SJCRH30 (cell line): ENCODE results near the gene DDX17. TPM values are rescaled to one million over a fixed set of nuclear protein-coding genes. Genes with fewer than 3 reads are reported as not detected.
"Not testable (repeated sequence)": the region's sequence is repeated elsewhere in the genome, so short reads cannot be mapped to it uniquely, and the experiment has no call there.

Source experiments
- DNase-seq, 2 experiments: peaks; one replicate each; pipeline ENCODE4 v3.0.0-alpha.2; 2015 to 2020
- H3K27ac ChIP-seq: fragments of 250-450 bp; sonication (Bioruptor Pico); 2 replicates; pipeline ENCODE4 v1.5.1; 2020; ENCODE audit warnings: mild to moderate bottlenecking, moderate library complexity
- H3K27me3 ChIP-seq: fragments of 250-450 bp; sonication (Bioruptor Pico); 2 replicates; pipeline ENCODE4 v1.5.1; 2020; ENCODE audit warnings: mild to moderate bottlenecking, moderate library complexity
- H3K36me3 ChIP-seq: fragments of 250-450 bp; sonication (Bioruptor Pico); 2 replicates; pipeline ENCODE4 v1.5.1; 2020; ENCODE audit warnings: mild to moderate bottlenecking, moderate library complexity
- H3K4me1 ChIP-seq: fragments of 250-450 bp; sonication (Bioruptor Pico); 2 replicates; pipeline ENCODE4 v1.5.1; 2020; ENCODE audit warnings: mild to moderate bottlenecking, moderate library complexity
- H3K4me3 ChIP-seq: fragments of 250-450 bp; sonication (Bioruptor Pico); 2 replicates; pipeline ENCODE4 v1.5.1; 2020; ENCODE audit warnings: mild to moderate bottlenecking, moderate library complexity
- H3K9me3 ChIP-seq: fragments of 250-450 bp; sonication (Bioruptor Pico); replicated peaks from 2 replicates; pipeline ENCODE4 v1.5.1; 2020; ENCODE audit warnings: mild to moderate bottlenecking, moderate library complexity
- total RNA-seq: library from RNA; depleted of rRNA; stranded (reverse); fragments of >200 nt; shearing (Covaris generic); gene quantifications from 2 replicates; pipeline ENCODE4 v1.2.3, GENCODE V29; 2014

Gene DDX17
- total RNA-seq, 1 experiment from 2014 or later: 356 TPM

- H3K27ac ChIP-seq: no peak overlapping the region
- no peaks in the 10 kb centered on the region for H3K4me1 ChIP-seq
- no peaks in the 10 kb centered on the region for H3K9me3 ChIP-seq
- DNase-seq: no peak
- no peaks in the 10 kb centered on the region for H3K27me3 ChIP-seq
- H3K36me3 ChIP-seq: peaks cover 67% of the 10 kb centered on the region
- H3K4me3 ChIP-seq: no peak overlapping the region
These were observed 23.3 kb downstream of the DDX17 start for GRCh38 chr22:38482662-38483308.

DNA sequence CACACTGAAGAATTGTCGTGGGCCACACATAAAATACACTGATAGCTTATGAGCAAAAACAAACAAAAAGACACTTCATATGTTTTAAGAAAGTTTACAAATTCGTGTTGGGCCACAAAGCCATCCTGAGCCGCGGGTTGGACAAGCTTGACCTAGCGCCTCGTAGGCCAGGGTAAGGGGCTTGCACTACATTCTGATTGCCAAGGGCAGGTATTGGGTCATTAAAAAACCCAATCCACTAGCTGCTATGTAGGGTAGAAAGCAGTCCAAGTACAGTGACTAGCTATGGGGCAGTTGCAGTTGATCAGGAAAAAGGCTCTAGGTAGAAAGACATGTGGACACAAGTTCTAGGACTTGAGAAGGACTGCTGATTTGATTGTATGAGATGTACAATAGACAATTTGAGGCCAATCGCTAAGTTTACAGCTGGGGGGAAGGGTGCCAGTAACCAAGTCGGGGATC is 24.2 kb downstream of the DDX17 start:
- Histone ChIP-seq H3K27me3 (no peaks in the 10 kb centered on the region), H3K4me3 (no peak overlapping the region), H3K4me1 (no peaks in the 10 kb centered on the region), H3K9me3 (no peaks in the 10 kb centered on the region), H3K27ac (no peak overlapping the region), H3K36me3 (peaks cover 59% of the 10 kb centered on the region)
- DNase-seq: no peak

DNA sequence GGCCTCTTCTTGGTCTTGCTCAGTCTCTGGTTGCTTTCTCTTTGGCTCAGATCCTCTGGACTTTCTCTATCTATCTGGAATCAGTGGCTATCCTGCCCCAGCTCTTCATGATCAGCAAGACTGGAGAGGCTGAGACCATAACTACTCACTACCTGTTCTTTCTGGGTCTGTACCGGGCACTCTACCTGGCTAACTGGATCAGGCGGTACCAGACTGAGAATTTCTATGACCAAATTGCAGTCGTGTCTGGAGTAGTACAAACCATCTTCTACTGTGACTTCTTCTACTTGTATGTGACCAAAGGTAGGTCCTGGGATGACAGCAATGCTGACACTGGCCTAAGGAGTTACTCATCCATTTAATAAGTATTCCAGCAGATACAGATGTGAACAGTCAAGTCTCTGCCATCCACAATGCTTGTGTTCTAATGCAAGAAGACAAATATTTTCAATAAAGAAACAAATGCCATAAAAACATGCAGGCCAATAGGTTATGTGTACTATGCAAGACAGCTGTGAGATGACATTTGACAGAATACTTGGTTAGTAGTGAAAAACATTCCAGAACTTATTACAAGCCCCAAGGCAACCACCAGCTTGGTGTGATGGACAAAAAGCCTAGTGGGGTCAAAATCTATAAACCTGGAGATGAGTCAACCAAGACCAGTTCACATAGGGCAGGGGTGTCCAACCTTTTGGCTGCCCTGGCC is 24.8 kb downstream of the DDX17 start:
- H3K9me3 ChIP-seq: no peaks in the 10 kb centered on the region
- peaks cover 53% of the 10 kb centered on the region for H3K36me3 ChIP-seq
- H3K4me1 ChIP-seq: no peaks in the 10 kb centered on the region
- no peaks in the 10 kb centered on the region for H3K27me3 ChIP-seq
- no peak overlapping the region for H3K27ac ChIP-seq
- no peak overlapping the region for H3K4me3 ChIP-seq
- DNase-seq: no peak

DNA sequence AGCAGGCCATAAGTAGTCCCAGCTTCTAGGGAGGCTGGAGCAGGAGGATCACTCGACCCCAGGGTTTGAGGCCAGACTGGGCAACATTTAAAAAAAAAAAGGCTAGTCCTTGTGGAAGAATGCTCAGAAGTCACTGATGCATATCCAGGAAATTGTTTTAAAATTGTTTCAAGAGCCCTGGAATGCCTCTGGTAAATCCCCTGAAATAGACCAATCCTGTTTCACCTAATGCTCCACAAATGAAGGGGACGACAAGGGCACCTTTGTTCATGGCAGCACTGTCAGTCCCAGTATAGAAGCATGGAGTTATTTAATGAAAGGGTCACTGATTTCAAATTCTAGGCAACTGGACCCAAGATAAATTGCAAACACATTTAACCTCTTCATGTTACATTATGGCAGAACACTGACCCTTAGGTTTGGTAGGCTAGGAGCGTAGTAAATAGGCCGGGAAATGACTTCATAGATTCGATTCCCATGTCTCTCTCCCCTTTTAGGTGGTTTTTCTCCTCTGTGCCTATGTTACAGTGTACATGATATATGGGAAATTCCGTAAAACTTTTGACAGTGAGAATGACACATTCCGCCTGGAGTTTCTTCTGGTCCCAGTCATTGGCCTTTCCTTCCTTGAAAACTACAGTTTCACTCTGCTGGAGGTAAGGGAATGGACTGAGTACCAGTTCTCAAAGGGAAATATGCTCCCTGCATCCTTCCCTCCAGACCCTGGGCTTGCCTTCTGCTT is 26.8 kb downstream of the DDX17 start:
- Histone ChIP-seq H3K27me3 (no peaks in the 10 kb centered on the region), H3K9me3 (no peaks in the 10 kb centered on the region), H3K27ac (no peak overlapping the region), H3K36me3 (peaks cover 37% of the 10 kb centered on the region), H3K4me3 (no peak overlapping the region), H3K4me1 (no peaks in the 10 kb centered on the region)
- DNase-seq: no peak

DNA sequence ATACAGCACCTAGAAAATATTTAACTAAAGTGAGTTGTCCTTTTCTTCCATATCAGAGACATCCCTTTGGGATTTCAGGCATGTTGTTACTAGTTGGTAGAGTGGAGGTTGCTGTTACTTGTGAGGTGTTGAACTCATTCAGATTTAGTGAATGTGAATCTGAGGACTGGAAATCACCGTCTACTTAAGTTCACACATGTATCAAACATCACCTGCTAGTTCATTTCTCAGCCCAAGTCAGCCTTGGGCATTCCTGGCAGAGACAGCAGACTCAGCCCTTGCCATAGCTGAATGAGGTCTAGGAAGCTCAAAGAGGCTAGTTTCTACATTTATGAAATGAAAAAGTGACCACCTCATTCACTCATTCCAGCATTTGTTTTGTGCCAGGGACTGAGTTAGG is 28.5 kb downstream of the DDX17 start:
- H3K4me1 ChIP-seq: no peaks in the 10 kb centered on the region
- no peak overlapping the region for H3K27ac ChIP-seq
- H3K9me3 ChIP-seq: no peaks in the 10 kb centered on the region
- no peak overlapping the region for H3K4me3 ChIP-seq
- DNase-seq: no peak
- H3K27me3 ChIP-seq: no peaks in the 10 kb centered on the region
- H3K36me3 ChIP-seq: peaks cover 20% of the 10 kb centered on the region

- no peaks in the 10 kb centered on the region for H3K4me1 ChIP-seq
- H3K9me3 ChIP-seq: no peaks in the 10 kb centered on the region
- H3K27ac ChIP-seq: no peak overlapping the region
- no peaks in the 10 kb centered on the region for H3K27me3 ChIP-seq
- no peak for DNase-seq
- no peak overlapping the region for H3K4me3 ChIP-seq
- H3K36me3 ChIP-seq: no peaks in the 10 kb centered on the region
These were observed 32.0 kb downstream of the DDX17 start for GRCh38 chr22:38474003-38474607.

DNA sequence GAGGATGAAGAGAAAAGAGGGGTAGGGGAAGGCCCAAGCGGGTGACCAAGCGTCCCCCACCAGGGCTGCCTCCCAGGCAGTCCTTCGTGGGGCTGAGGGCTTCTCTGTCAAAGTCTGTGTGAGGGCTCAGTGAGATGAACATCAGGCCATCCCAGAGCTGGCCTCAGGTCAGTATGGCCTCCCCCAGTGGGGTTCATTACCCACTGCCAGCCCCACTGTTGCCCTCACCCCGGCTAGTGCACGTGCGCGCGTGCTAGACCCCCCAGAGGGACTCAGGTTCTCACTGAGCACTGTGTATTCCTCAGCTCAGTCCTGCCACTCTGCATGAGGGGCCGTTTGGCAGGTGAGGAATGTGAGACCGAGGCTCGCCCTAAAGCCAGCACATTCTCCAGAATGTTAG is 34.9 kb downstream of the DDX17 start:
- Histone ChIP-seq H3K27me3 (peaks cover 9% of the 10 kb centered on the region), H3K9me3 (no peaks in the 10 kb centered on the region), H3K4me1 (no peaks in the 10 kb centered on the region; the same call in 1 of the 2 replicates), H3K36me3 (no peaks in the 10 kb centered on the region), H3K27ac (no peak overlapping the region), H3K4me3 (no peak overlapping the region)
- DNase-seq: no peak

- H3K27ac ChIP-seq, H3K9me3 ChIP-seq, H3K36me3 ChIP-seq, H3K4me3 ChIP-seq, DNase-seq, H3K4me1 ChIP-seq: not testable (repeated sequence)
- H3K27me3 ChIP-seq: peaks cover 20% of the 10 kb centered on the region
These were observed 35.9 kb downstream of the DDX17 start for GRCh38 chr22:38470179-38470578.

DNA sequence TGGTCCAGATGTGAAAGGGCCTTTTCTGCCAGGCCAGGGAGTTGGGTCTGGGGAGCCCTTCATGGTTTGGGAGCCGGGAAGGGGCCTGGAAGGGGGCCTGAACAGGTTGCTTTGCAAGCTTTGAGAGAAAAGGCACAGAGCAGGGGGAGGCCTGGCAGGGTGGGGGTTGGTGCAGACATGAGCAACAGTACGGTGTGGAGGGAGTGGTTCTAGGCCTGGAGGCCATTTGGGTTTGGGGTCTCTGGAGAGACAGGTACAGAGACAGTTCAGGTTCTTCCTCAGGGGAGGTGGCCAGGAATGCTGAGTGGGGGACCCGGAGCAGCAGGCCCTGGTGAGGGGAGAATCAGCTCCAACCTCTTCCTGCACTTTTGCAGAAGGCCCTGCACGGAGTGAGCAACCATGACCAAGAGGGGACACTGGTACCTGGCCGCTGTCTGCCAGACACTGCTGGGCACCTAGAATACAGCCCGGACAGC is 36.8 kb downstream of the DDX17 start:
- H3K9me3 ChIP-seq: no peaks in the 10 kb centered on the region
- peaks cover 20% of the 10 kb centered on the region for H3K27me3 ChIP-seq
- H3K27ac ChIP-seq: no peak overlapping the region
- H3K4me1 ChIP-seq: no peaks in the 10 kb centered on the region; the same call in 1 of the 2 replicates
- no peaks in the 10 kb centered on the region for H3K36me3 ChIP-seq
- no peak overlapping the region for H3K4me3 ChIP-seq
- no peak for DNase-seq

- DNase-seq: no peak
- Histone ChIP-seq H3K27ac (no peak overlapping the region), H3K27me3 (peaks cover 25% of the 10 kb centered on the region)
These were observed 37.4 kb downstream of the DDX17 start for GRCh38 chr22:38468443-38469305.

GRCh38 chr22:38467904-38468442 is 38.1 kb downstream of the DDX17 start, which contains the start of gene KDELR3:
KDELR3 (plus strand) TSS chr22:38468096; CDS start chr22:38468234, 138 bp downstream.
- peaks cover 29% of the 10 kb centered on the region for H3K27me3 ChIP-seq
- peak within 1 kb of the TSS; percentile 59 for H3K4me3 ChIP-seq
- DNase-seq: peak; percentile 26 to 51
- H3K4me1 ChIP-seq: peaks cover 5% of the 10 kb centered on the region
- no peaks in the 10 kb centered on the region for H3K9me3 ChIP-seq
- no peaks in the 10 kb centered on the region for H3K36me3 ChIP-seq
- H3K27ac ChIP-seq: no peak within 1 kb of the TSS

More at GRCh38 chr22:38468443-38469305, 37.4 kb downstream of the DDX17 start:
- Histone ChIP-seq H3K9me3 (no peaks in the 10 kb centered on the region), H3K36me3 (no peaks in the 10 kb centered on the region), H3K4me3 (peak overlapping the region; percentile 59), H3K4me1 (peaks cover under 1% of the 10 kb centered on the region)

GRCh38 chr22:38467438-38467903 is 38.6 kb downstream of the DDX17 start:
- no peak for DNase-seq
- Histone ChIP-seq H3K27ac (no peak overlapping the region), H3K4me3 (peak overlapping the region; percentile 59), H3K9me3 (no peaks in the 10 kb centered on the region), H3K27me3 (peaks cover 30% of the 10 kb centered on the region), H3K4me1 (peaks cover 5% of the 10 kb centered on the region), H3K36me3 (no peaks in the 10 kb centered on the region)

DNA sequence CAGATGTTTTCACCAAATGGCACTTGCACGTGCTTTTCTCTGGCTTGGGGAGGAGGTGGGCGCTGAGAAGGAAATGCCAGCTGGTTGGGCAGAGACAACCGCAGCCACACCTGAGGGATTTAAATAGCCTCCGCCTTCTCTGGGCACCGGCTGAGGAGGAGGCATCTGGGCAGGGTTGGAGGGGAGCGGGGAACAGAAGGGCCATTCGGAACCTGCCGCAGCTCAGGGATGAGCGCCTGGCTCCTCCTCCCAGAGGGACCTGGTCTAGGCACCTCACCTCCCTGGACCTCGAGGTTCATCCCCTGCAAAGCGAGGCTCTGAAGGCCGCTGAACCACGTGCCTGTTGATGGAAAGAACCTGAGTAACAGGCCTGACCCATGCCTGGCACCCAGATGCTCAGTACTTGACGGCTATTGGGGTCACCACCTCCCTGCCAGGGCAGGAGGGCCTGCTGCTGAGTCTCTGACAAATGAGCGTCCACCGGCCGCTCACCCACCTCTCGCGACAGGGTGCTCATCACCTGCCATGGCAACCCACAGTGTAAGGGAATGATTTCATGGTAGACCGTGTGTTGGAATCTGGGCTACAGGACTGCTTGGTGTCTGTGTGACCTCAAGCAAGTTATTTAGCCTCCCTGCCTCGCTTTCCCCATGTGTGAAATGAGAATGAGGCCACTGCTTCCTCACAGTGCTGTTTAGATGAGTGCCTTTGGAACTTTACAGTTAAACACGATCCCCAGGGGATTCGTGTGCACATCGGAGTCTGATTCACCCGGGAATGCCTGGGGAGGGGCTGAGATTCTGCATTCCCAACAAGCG is 40.2 kb downstream of the DDX17 start:
- no peak overlapping the region for H3K27ac ChIP-seq
- no peaks in the 10 kb centered on the region for H3K9me3 ChIP-seq
- H3K4me1 ChIP-seq: peaks cover 5% of the 10 kb centered on the region
- no peak for DNase-seq
- H3K27me3 ChIP-seq: peaks cover 36% of the 10 kb centered on the region
- no peak overlapping the region for H3K4me3 ChIP-seq
- H3K36me3 ChIP-seq: no peaks in the 10 kb centered on the region
